K562 (cell line): Measurements from ENCODE around the gene ANO2.

Experiments used
- CHD4 ChIP-seq: fragments of 200-600 bp; sonication (generic); IDR thresholded peaks from 3 replicates; pipeline ENCODE4 v1.6.1; 2012; ENCODE audit warnings: low read depth, mild to moderate bottlenecking, mixed read lengths, low read length, inconsistent platforms; ENCODE audit not compliant: insufficient read depth, insufficient replicate concordance, poor library complexity, severe bottlenecking
- CTCF ChIP-seq, 3 experiments: IDR thresholded peaks in 2 of 3; conservative IDR thresholded peaks in 1 of 3; 2 replicates each; pipeline ENCODE4 v1.5.1; 2011 to 2012; ENCODE audit warnings: low read length in 3 of 3, mild to moderate bottlenecking in 3 of 3, control low read depth in 2 of 3, improper control_type of control experiment in 1 of 3, inconsistent platforms in 1 of 3, low read depth in 1 of 3, mixed read lengths in 1 of 3, moderate library complexity in 1 of 3; ENCODE audit not compliant: insufficient read depth in 2 of 3
- EZH2 ChIP-seq: IDR thresholded peaks from 2 replicates; pipeline ENCODE4 v1.6.1; 2012; ENCODE audit warnings: low read depth, mild to moderate bottlenecking, inconsistent platforms, low read length, borderline replicate concordance
- HNRNPLL ChIP-seq: fragments of 200-400 bp; formaldehyde crosslinking; IDR thresholded peaks from 2 replicates; pipeline ENCODE4 v1.6.1; 2017; ENCODE audit warnings: low read length, low read depth, mild to moderate bottlenecking; ENCODE audit not compliant: poor library complexity, severe bottlenecking
- KAT8 ChIP-seq: fragments of 450-650 bp; IDR thresholded peaks from 2 replicates; pipeline ENCODE4 v1.6.1; 2016; ENCODE audit warnings: low read depth, mild to moderate bottlenecking
- MYBL2 ChIP-seq, 2 experiments: fragments of 450-650 bp in 1 of 2; sonication (generic) in 1 of 2; formaldehyde crosslinking in 1 of 2; IDR thresholded peaks; 2 replicates each; pipeline versions ENCODE4 v1.6.1 to v1.8.1; 2017 to 2022; ENCODE audit warnings: borderline replicate concordance in 1 of 2, inconsistent platforms in 1 of 2, low read depth in 1 of 2, mild to moderate bottlenecking in 1 of 2, missing genetic modification reagents in 1 of 2, moderate library complexity in 1 of 2
- POLR2AphosphoS2 ChIP-seq: IDR thresholded peaks from 2 replicates; pipeline ENCODE4 v1.6.1; 2012; ENCODE audit warnings: low read length, improper control_type of control experiment
- SMAD1 ChIP-seq: fragments of 150-350 bp; IDR thresholded peaks from 2 replicates; pipeline ENCODE4 v1.6.1; 2014; ENCODE audit warnings: low read length, low read depth; ENCODE audit not compliant: partially characterized antibody
- YY1 ChIP-seq, 3 experiments: IDR thresholded peaks; 2 replicates each; pipeline ENCODE4 v1.6.1; 2011; ENCODE audit warnings: low read length in 2 of 3, mild to moderate bottlenecking in 2 of 3, moderate library complexity in 2 of 3, borderline replicate concordance in 1 of 3, control low read depth in 1 of 3, low read depth in 1 of 3; ENCODE audit not compliant: insufficient read depth in 3 of 3, insufficient replicate concordance in 2 of 3, control insufficient read depth in 1 of 3, insufficient read length in 1 of 3; ENCODE audit errors: extremely low read depth in 1 of 3
- ZBTB17 ChIP-seq: fragments of 450-650 bp; formaldehyde crosslinking; IDR thresholded peaks from 2 replicates; pipeline ENCODE4 v1.4.0; 2020; ENCODE audit warnings: mild to moderate bottlenecking
- ZNF444 ChIP-seq: fragments of 250-450 bp; sonication (Bioruptor Pico); IDR thresholded peaks from 2 replicates; pipeline ENCODE4 v1.4.0; 2020; ENCODE audit warnings: mild to moderate bottlenecking, moderate library complexity
- TF ChIP-seq, protein P1 (sequence below): IDR thresholded peaks from 3 replicates; pipeline ENCODE4 v1.6.1; 2011; ENCODE audit warnings: borderline replicate concordance, mild to moderate bottlenecking; ENCODE audit not compliant: insufficient read length, insufficient read depth
- TF ChIP-seq, protein P2 (sequence below): fragments of 450-650 bp; IDR thresholded peaks from 2 replicates; pipeline ENCODE4 v1.6.1; 2016; ENCODE audit warnings: mild to moderate bottlenecking, moderate library complexity
- TF ChIP-seq, protein P3 (sequence below): sonication (generic); formaldehyde crosslinking; IDR thresholded peaks from 2 replicates; pipeline ENCODE4 v1.8.1; 2022; ENCODE audit warnings: missing genetic modification reagents

GRCh38 chr12:5952031-5952430, 7.0 kb upstream of the ANO2 start:
- TF ChIP-seq SMAD1 (no peak), CHD4 (no peak), EZH2 (no peak), CTCF (IDR thresholded peaks at IDR 0.05 in 2 of 3, conservative IDR thresholded peaks at IDR 0.05 in 1 of 3; ENCODE audit: insufficient read depth in 2 of 3, low read depth in 1 of 3, low read length in 3 of 3) (no peak), KAT8 (no peak), POLR2AphosphoS2 (no peak), ZNF444 (CRISPR knock-in tag) (no peak), YY1 (IDR thresholded peaks at IDR 0.05; ENCODE audit: borderline replicate concordance in 1 of 3, control insufficient read depth in 1 of 3, extremely low read depth in 1 of 3, insufficient read depth in 3 of 3, insufficient read length in 1 of 3, insufficient replicate concordance in 2 of 3, low read depth in 1 of 3, low read length in 2 of 3) (no peak), ZBTB17 (CRISPR knock-in tag) (no peak), HNRNPLL (no peak), MYBL2 (IDR thresholded peaks at IDR 0.05; ENCODE audit: low read depth) (no peak), MYBL2 (CRISPR knock-in tag; IDR thresholded peaks at IDR 0.05; ENCODE audit: borderline replicate concordance) (no peak)
- TF ChIP-seq, protein P1, sequence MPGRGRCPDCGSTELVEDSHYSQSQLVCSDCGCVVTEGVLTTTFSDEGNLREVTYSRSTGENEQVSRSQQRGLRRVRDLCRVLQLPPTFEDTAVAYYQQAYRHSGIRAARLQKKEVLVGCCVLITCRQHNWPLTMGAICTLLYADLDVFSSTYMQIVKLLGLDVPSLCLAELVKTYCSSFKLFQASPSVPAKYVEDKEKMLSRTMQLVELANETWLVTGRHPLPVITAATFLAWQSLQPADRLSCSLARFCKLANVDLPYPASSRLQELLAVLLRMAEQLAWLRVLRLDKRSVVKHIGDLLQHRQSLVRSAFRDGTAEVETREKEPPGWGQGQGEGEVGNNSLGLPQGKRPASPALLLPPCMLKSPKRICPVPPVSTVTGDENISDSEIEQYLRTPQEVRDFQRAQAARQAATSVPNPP, result no peak
- TF ChIP-seq, protein P2, sequence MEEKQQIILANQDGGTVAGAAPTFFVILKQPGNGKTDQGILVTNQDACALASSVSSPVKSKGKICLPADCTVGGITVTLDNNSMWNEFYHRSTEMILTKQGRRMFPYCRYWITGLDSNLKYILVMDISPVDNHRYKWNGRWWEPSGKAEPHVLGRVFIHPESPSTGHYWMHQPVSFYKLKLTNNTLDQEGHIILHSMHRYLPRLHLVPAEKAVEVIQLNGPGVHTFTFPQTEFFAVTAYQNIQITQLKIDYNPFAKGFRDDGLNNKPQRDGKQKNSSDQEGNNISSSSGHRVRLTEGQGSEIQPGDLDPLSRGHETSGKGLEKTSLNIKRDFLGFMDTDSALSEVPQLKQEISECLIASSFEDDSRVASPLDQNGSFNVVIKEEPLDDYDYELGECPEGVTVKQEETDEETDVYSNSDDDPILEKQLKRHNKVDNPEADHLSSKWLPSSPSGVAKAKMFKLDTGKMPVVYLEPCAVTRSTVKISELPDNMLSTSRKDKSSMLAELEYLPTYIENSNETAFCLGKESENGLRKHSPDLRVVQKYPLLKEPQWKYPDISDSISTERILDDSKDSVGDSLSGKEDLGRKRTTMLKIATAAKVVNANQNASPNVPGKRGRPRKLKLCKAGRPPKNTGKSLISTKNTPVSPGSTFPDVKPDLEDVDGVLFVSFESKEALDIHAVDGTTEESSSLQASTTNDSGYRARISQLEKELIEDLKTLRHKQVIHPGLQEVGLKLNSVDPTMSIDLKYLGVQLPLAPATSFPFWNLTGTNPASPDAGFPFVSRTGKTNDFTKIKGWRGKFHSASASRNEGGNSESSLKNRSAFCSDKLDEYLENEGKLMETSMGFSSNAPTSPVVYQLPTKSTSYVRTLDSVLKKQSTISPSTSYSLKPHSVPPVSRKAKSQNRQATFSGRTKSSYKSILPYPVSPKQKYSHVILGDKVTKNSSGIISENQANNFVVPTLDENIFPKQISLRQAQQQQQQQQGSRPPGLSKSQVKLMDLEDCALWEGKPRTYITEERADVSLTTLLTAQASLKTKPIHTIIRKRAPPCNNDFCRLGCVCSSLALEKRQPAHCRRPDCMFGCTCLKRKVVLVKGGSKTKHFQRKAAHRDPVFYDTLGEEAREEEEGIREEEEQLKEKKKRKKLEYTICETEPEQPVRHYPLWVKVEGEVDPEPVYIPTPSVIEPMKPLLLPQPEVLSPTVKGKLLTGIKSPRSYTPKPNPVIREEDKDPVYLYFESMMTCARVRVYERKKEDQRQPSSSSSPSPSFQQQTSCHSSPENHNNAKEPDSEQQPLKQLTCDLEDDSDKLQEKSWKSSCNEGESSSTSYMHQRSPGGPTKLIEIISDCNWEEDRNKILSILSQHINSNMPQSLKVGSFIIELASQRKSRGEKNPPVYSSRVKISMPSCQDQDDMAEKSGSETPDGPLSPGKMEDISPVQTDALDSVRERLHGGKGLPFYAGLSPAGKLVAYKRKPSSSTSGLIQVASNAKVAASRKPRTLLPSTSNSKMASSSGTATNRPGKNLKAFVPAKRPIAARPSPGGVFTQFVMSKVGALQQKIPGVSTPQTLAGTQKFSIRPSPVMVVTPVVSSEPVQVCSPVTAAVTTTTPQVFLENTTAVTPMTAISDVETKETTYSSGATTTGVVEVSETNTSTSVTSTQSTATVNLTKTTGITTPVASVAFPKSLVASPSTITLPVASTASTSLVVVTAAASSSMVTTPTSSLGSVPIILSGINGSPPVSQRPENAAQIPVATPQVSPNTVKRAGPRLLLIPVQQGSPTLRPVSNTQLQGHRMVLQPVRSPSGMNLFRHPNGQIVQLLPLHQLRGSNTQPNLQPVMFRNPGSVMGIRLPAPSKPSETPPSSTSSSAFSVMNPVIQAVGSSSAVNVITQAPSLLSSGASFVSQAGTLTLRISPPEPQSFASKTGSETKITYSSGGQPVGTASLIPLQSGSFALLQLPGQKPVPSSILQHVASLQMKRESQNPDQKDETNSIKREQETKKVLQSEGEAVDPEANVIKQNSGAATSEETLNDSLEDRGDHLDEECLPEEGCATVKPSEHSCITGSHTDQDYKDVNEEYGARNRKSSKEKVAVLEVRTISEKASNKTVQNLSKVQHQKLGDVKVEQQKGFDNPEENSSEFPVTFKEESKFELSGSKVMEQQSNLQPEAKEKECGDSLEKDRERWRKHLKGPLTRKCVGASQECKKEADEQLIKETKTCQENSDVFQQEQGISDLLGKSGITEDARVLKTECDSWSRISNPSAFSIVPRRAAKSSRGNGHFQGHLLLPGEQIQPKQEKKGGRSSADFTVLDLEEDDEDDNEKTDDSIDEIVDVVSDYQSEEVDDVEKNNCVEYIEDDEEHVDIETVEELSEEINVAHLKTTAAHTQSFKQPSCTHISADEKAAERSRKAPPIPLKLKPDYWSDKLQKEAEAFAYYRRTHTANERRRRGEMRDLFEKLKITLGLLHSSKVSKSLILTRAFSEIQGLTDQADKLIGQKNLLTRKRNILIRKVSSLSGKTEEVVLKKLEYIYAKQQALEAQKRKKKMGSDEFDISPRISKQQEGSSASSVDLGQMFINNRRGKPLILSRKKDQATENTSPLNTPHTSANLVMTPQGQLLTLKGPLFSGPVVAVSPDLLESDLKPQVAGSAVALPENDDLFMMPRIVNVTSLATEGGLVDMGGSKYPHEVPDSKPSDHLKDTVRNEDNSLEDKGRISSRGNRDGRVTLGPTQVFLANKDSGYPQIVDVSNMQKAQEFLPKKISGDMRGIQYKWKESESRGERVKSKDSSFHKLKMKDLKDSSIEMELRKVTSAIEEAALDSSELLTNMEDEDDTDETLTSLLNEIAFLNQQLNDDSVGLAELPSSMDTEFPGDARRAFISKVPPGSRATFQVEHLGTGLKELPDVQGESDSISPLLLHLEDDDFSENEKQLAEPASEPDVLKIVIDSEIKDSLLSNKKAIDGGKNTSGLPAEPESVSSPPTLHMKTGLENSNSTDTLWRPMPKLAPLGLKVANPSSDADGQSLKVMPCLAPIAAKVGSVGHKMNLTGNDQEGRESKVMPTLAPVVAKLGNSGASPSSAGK, result no peak
- TF ChIP-seq, protein P3, sequence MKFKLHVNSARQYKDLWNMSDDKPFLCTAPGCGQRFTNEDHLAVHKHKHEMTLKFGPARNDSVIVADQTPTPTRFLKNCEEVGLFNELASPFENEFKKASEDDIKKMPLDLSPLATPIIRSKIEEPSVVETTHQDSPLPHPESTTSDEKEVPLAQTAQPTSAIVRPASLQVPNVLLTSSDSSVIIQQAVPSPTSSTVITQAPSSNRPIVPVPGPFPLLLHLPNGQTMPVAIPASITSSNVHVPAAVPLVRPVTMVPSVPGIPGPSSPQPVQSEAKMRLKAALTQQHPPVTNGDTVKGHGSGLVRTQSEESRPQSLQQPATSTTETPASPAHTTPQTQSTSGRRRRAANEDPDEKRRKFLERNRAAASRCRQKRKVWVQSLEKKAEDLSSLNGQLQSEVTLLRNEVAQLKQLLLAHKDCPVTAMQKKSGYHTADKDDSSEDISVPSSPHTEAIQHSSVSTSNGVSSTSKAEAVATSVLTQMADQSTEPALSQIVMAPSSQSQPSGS (CRISPR knock-in tag), result no peak
